Measurements from ENCODE around the gene CASK.
"Not testable (repeated sequence)": the region's sequence is repeated elsewhere in the genome, so short reads cannot be mapped to it uniquely, and the experiment has no call there.

Gene CASK

DNA sequence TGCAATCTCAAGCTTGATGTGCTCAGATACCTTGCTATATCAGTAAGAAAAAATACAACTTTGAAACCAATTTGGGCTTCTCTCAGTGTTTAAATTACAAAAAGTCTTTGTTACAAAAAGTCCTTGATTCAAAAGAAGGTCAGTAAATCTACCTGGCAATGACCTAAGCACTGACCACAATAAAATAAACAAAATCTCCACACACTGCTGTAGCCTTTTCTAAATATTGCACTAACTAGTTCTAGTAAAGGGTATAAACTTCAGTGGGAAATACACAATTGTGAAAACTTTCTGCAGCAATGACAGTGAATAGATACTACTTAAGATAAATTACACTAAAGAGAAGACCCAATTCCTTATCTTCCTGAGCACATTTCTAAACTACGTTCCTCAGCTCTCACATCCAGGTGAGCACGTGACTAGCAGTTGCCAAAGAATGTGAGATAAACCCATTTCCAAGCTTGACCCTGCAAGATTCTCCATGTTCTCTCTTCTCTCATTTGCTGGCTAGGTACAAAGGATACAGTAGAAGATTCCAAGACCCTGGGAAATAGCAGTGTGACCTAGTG, 316.0 kb downstream of the CASK start:
- no peak overlapping the region for H4K91ac ChIP-seq (ENCODE audit: low read length)
- H3K27ac ChIP-seq (ENCODE audit: low read length, poor library complexity, severe bottlenecking) = no peak overlapping the region
- H3K23ac ChIP-seq (ENCODE audit: low read length in 2 of 2) = no peak overlapping the region
- no peaks in the 10 kb centered on the region for H3K9me3 ChIP-seq (ENCODE audit: control insufficient read depth, low read length)
- H2AFZ ChIP-seq (ENCODE audit: low read depth, low read length) = no peak overlapping the region
- H2BK5ac ChIP-seq (ENCODE audit: low read depth, low read length, poor library complexity, severe bottlenecking) = no peak overlapping the region
- no peak overlapping the region for H3K4me2 ChIP-seq (ENCODE audit: low read length, poor library complexity, severe bottlenecking)
- H2BK15ac ChIP-seq (ENCODE audit: low read depth, poor library complexity, severe bottlenecking) = no peak overlapping the region
- H2BK12ac ChIP-seq (ENCODE audit: low read length in 2 of 2) = no peak overlapping the region
- no peak overlapping the region for H3K14ac ChIP-seq (ENCODE audit: low read length in 2 of 2)
- DNase-seq = no peak
- no peak overlapping the region for H3K4me3 ChIP-seq (ENCODE audit: insufficient read depth in 1 of 2, low read depth in 1 of 2, low read length in 2 of 2)
- H3K18ac ChIP-seq (ENCODE audit: low read depth in 1 of 2, low read length in 2 of 2) = no peak overlapping the region
- H3K36me3 ChIP-seq (ENCODE audit: control insufficient read depth in 1 of 2, insufficient read depth in 2 of 2, low read depth in 1 of 2, low read length in 2 of 2) = no peaks in the 10 kb centered on the region
- H4K8ac ChIP-seq (ENCODE audit: low read length) = no peak overlapping the region
- H3K27me3 ChIP-seq (ENCODE audit: control insufficient read depth in 1 of 2, insufficient read depth in 1 of 2, low read length in 2 of 2) = no peaks in the 10 kb centered on the region
- H2AK5ac ChIP-seq (ENCODE audit: low read length, severe bottlenecking) = no peak overlapping the region
- no peaks in the 10 kb centered on the region for H3K4me1 ChIP-seq (ENCODE audit: control insufficient read depth, insufficient read depth, low read depth, low read length)
- H3K79me1 ChIP-seq (replicated peaks; ENCODE audit: low read length, poor library complexity, severe bottlenecking) = peaks cover 3% of the 10 kb centered on the region
- no peak overlapping the region for H2BK120ac ChIP-seq (ENCODE audit: low read depth, low read length)
- H3K9ac ChIP-seq (ENCODE audit: low read length) = no peak overlapping the region
- WGBS = 67% methylated on average over 2 of the region's 2 CpGs
- no peak overlapping the region for H3K4ac ChIP-seq (ENCODE audit: low read depth in 1 of 2, low read length in 2 of 2)

DNA sequence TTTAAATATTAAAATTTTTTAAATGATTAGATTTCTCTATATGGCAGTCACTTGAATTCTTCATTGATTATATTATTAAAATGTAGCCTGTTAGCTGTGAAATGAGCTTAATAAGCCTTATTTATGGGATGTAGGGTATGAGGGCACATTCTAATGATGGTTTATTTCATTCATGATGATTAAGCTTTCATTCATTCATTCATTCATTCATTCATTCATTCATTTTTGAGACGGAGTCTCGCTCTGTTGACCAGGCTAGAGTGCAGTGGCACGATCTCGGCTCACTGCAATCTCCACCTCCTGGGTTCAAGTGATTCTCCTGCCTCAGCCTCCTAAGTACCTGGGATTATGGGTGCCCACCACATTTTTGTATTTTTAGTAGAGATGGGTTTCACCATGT, 317.3 kb downstream of the CASK start:
- H4K91ac ChIP-seq (ENCODE audit: low read length); H2BK120ac ChIP-seq (ENCODE audit: low read depth, low read length): not testable (repeated sequence)
- WGBS = no CpG with 5 or more reads among the region's 4 CpGs

GRCh38 chrX:41604766-41605543, 318.4 kb downstream of the CASK start:
- no peak overlapping the region for H4K8ac ChIP-seq (ENCODE audit: low read length)
- no peak overlapping the region for H3K4ac ChIP-seq (ENCODE audit: low read depth in 1 of 2, low read length in 2 of 2)
- H3K9me3 ChIP-seq (ENCODE audit: control insufficient read depth, low read length) = no peaks in the 10 kb centered on the region
- H3K4me3 ChIP-seq (ENCODE audit: insufficient read depth in 1 of 2, low read depth in 1 of 2, low read length in 2 of 2) = no peak overlapping the region
- no peak overlapping the region for H2AK5ac ChIP-seq (ENCODE audit: low read length, severe bottlenecking)
- no peak overlapping the region for H3K23ac ChIP-seq (ENCODE audit: low read length in 2 of 2)
- H3K27ac ChIP-seq (ENCODE audit: low read length, poor library complexity, severe bottlenecking) = peak overlapping the region; percentile 43
- no peak overlapping the region for H4K91ac ChIP-seq (ENCODE audit: low read length)
- no peak overlapping the region for H3K18ac ChIP-seq (ENCODE audit: low read depth in 1 of 2, low read length in 2 of 2)
- H2BK120ac ChIP-seq (ENCODE audit: low read depth, low read length) = no peak overlapping the region
- no peaks in the 10 kb centered on the region for H3K27me3 ChIP-seq (ENCODE audit: control insufficient read depth in 1 of 2, insufficient read depth in 1 of 2, low read length in 2 of 2)
- no peaks in the 10 kb centered on the region for H3K36me3 ChIP-seq (ENCODE audit: control insufficient read depth in 1 of 2, insufficient read depth in 2 of 2, low read depth in 1 of 2, low read length in 2 of 2)
- DNase-seq = no peak
- H3K14ac ChIP-seq (ENCODE audit: low read length in 2 of 2) = no peak overlapping the region
- no peaks in the 10 kb centered on the region for H3K4me1 ChIP-seq (ENCODE audit: control insufficient read depth, insufficient read depth, low read depth, low read length)
- peaks cover 3% of the 10 kb centered on the region for H3K79me1 ChIP-seq (replicated peaks; ENCODE audit: low read length, poor library complexity, severe bottlenecking)
- no peak overlapping the region for H2BK12ac ChIP-seq (ENCODE audit: low read length in 2 of 2)
- WGBS = 50% methylated on average over 1 of the region's 1 CpG
- no peak overlapping the region for H3K9ac ChIP-seq (ENCODE audit: low read length)
- no peak overlapping the region for H2AFZ ChIP-seq (ENCODE audit: low read depth, low read length)
- no peak overlapping the region for H2BK5ac ChIP-seq (ENCODE audit: low read depth, low read length, poor library complexity, severe bottlenecking)
- no peak overlapping the region for H3K4me2 ChIP-seq (ENCODE audit: low read length, poor library complexity, severe bottlenecking)
- no peak overlapping the region for H2BK15ac ChIP-seq (ENCODE audit: low read depth, poor library complexity, severe bottlenecking)

More for the DNA sequence above, 317.3 kb downstream of the CASK start:
- not testable (repeated sequence) for H3K9me3 ChIP-seq (ENCODE audit: control insufficient read depth, low read length); H2BK5ac ChIP-seq (ENCODE audit: low read depth, low read length, poor library complexity, severe bottlenecking); H3K9ac ChIP-seq (ENCODE audit: low read length); H3K4me2 ChIP-seq (ENCODE audit: low read length, poor library complexity, severe bottlenecking); DNase-seq; H3K79me1 ChIP-seq (replicated peaks; ENCODE audit: low read length, poor library complexity, severe bottlenecking); H2AK5ac ChIP-seq (ENCODE audit: low read length, severe bottlenecking); H3K4ac ChIP-seq (ENCODE audit: low read depth in 1 of 2, low read length in 2 of 2); H3K27ac ChIP-seq (ENCODE audit: low read length, poor library complexity, severe bottlenecking); H2BK15ac ChIP-seq (ENCODE audit: low read depth, poor library complexity, severe bottlenecking); H3K4me1 ChIP-seq (ENCODE audit: control insufficient read depth, insufficient read depth, low read depth, low read length); H3K36me3 ChIP-seq (ENCODE audit: control insufficient read depth in 1 of 2, insufficient read depth in 2 of 2, low read depth in 1 of 2, low read length in 2 of 2); H3K18ac ChIP-seq (ENCODE audit: low read depth in 1 of 2, low read length in 2 of 2); H3K14ac ChIP-seq (ENCODE audit: low read length in 2 of 2); H3K4me3 ChIP-seq (ENCODE audit: insufficient read depth in 1 of 2, low read depth in 1 of 2, low read length in 2 of 2); H4K8ac ChIP-seq (ENCODE audit: low read length); H2BK12ac ChIP-seq (ENCODE audit: low read length in 2 of 2); H2AFZ ChIP-seq (ENCODE audit: low read depth, low read length); H3K23ac ChIP-seq (ENCODE audit: low read length in 2 of 2); H3K27me3 ChIP-seq (ENCODE audit: control insufficient read depth in 1 of 2, insufficient read depth in 1 of 2, low read length in 2 of 2)

GRCh38 chrX:41604177-41604576, 319.2 kb downstream of the CASK start:
- H3K4me2 ChIP-seq (ENCODE audit: low read length, poor library complexity, severe bottlenecking) = no peak overlapping the region
- H2BK15ac ChIP-seq (ENCODE audit: low read depth, poor library complexity, severe bottlenecking) = no peak overlapping the region
- no peak overlapping the region for H3K14ac ChIP-seq (ENCODE audit: low read length in 2 of 2)
- no peak overlapping the region for H3K27ac ChIP-seq (ENCODE audit: low read length, poor library complexity, severe bottlenecking)
- H3K4ac ChIP-seq (ENCODE audit: low read depth in 1 of 2, low read length in 2 of 2) = no peak overlapping the region
- no peak overlapping the region for H2AK5ac ChIP-seq (ENCODE audit: low read length, severe bottlenecking)
- no peaks in the 10 kb centered on the region for H3K27me3 ChIP-seq (ENCODE audit: control insufficient read depth in 1 of 2, insufficient read depth in 1 of 2, low read length in 2 of 2)
- H3K9ac ChIP-seq (ENCODE audit: low read length) = no peak overlapping the region
- no peak overlapping the region for H4K91ac ChIP-seq (ENCODE audit: low read length)
- H3K4me1 ChIP-seq (ENCODE audit: control insufficient read depth, insufficient read depth, low read depth, low read length) = no peaks in the 10 kb centered on the region
- no peak overlapping the region for H2BK12ac ChIP-seq (ENCODE audit: low read length in 2 of 2)
- no peak overlapping the region for H3K18ac ChIP-seq (ENCODE audit: low read depth in 1 of 2, low read length in 2 of 2)
- H3K9me3 ChIP-seq (ENCODE audit: control insufficient read depth, low read length) = no peaks in the 10 kb centered on the region
- no peaks in the 10 kb centered on the region for H3K36me3 ChIP-seq (ENCODE audit: control insufficient read depth in 1 of 2, insufficient read depth in 2 of 2, low read depth in 1 of 2, low read length in 2 of 2)
- peaks cover 3% of the 10 kb centered on the region for H3K79me1 ChIP-seq (replicated peaks; ENCODE audit: low read length, poor library complexity, severe bottlenecking)
- no peak for DNase-seq
- no peak overlapping the region for H2BK5ac ChIP-seq (ENCODE audit: low read depth, low read length, poor library complexity, severe bottlenecking)
- H3K4me3 ChIP-seq (ENCODE audit: insufficient read depth in 1 of 2, low read depth in 1 of 2, low read length in 2 of 2) = no peak overlapping the region
- no peak overlapping the region for H2BK120ac ChIP-seq (ENCODE audit: low read depth, low read length)
- H2AFZ ChIP-seq (ENCODE audit: low read depth, low read length) = no peak overlapping the region
- WGBS = 83% methylated on average over 2 of the region's 2 CpGs
- no peak overlapping the region for H3K23ac ChIP-seq (ENCODE audit: low read length in 2 of 2)
- no peak overlapping the region for H4K8ac ChIP-seq (ENCODE audit: low read length)

Measured in mesenchymal stem cell (in vitro differentiated cells and primary cell).